GM23248 (cell line): Measurements from ENCODE around the gene ZNF519. TPM values are rescaled to one million over a fixed set of nuclear protein-coding genes. Genes with fewer than 3 reads are reported as not detected.
"Not testable (repeated sequence)": the region's sequence is repeated elsewhere in the genome, so short reads cannot be mapped to it uniquely, and the experiment has no call there.

ENCODE experiments used
- DNase-seq: peaks from one replicate; pipeline ENCODE4 v3.0.0-alpha.2; 2015
- H2AFZ ChIP-seq: fragments of 200-600 bp; sonication (generic); 2 replicates; pipeline ENCODE4 v1.6.1; 2016; ENCODE audit warnings: antibody characterized with exemption
- H3F3A ChIP-seq: fragments of 200-600 bp; sonication (generic); 2 replicates; pipeline ENCODE4 v1.6.1; 2016; ENCODE audit warnings: mild to moderate bottlenecking, antibody characterized with exemption, mixed run types; ENCODE audit not compliant: insufficient read depth
- H3K27ac ChIP-seq: fragments of 200-600 bp; sonication (generic); 2 replicates; pipeline ENCODE4 v1.5.1; 2016; ENCODE audit warnings: mild to moderate bottlenecking
- H3K27me3 ChIP-seq: fragments of 200-600 bp; sonication (generic); replicated peaks from 2 replicates; pipeline ENCODE4 v1.6.1; 2016; ENCODE audit warnings: mild to moderate bottlenecking; ENCODE audit not compliant: insufficient read depth
- H3K36me3 ChIP-seq: fragments of 200-600 bp; sonication (generic); 2 replicates; pipeline ENCODE4 v1.6.1; 2016; ENCODE audit warnings: low read depth, mild to moderate bottlenecking
- H3K4me1 ChIP-seq: fragments of 200-600 bp; sonication (generic); 2 replicates; pipeline ENCODE4 v1.6.1; 2016; ENCODE audit warnings: mild to moderate bottlenecking; ENCODE audit not compliant: insufficient read depth
- H3K4me2 ChIP-seq: fragments of 200-600 bp; sonication (generic); one replicate; pipeline ENCODE4 v1.6.1; 2016; ENCODE audit warnings: mild to moderate bottlenecking; ENCODE audit not compliant: unreplicated experiment
- H3K4me3 ChIP-seq: fragments of 200-600 bp; sonication (generic); 2 replicates; pipeline ENCODE4 v1.5.1; 2016; ENCODE audit warnings: mild to moderate bottlenecking
- H3K79me2 ChIP-seq: fragments of 200-600 bp; sonication (generic); 2 replicates; pipeline ENCODE4 v1.6.1; 2016; ENCODE audit warnings: mild to moderate bottlenecking; ENCODE audit not compliant: insufficient read depth
- H3K9ac ChIP-seq: fragments of 200-600 bp; sonication (generic); 2 replicates; pipeline ENCODE4 v1.6.1; 2016; ENCODE audit warnings: mild to moderate bottlenecking
- H3K9me2 ChIP-seq: fragments of 200-600 bp; sonication (generic); 2 replicates; pipeline ENCODE4 v1.6.1; 2016; ENCODE audit warnings: mixed run types, mild to moderate bottlenecking, moderate library complexity; ENCODE audit not compliant: insufficient read depth
- H3K9me3 ChIP-seq: fragments of 200-600 bp; sonication (generic); one replicate; pipeline ENCODE4 v1.6.1; 2017; ENCODE audit warnings: low read depth
- H4K20me1 ChIP-seq: fragments of 200-600 bp; sonication (generic); 2 replicates; pipeline ENCODE4 v1.6.0; 2016; ENCODE audit not compliant: insufficient read depth
- WGBS, 2 experiments: methylation state at CpG; one replicate each; pipeline ENCODE4 v1.1.6; 2015 to 2017; ENCODE audit warnings: low lambda C conversion rate in 2 of 2, low coverage in 1 of 2; ENCODE audit errors: missing lambda C conversion rate in 2 of 2; 5-methylcytosine and 5-hydroxymethylcytosine counted together
- in situ Hi-C: fragments of 300-500 bp; cut with MboI; formaldehyde crosslinking; loops from 2 replicates; pipeline ENCODE4 v1.15.0; 2020
- polyA plus RNA-seq: library from polyadenylated mRNA; unstranded; fragments of >200 nt; fragmentation: Nextera tagmentation; extraction: Ambion mirVana; gene quantifications from 2 replicates; pipeline ENCODE4 v1.2.1, GENCODE V29; 2016
- total RNA-seq: library from RNA; depleted of rRNA; stranded (reverse); fragments of >200 nt; shearing (Covaris generic); gene quantifications from 2 replicates; pipeline ENCODE4 v1.2.3, GENCODE V29; 2014

Gene ZNF519
- total and polyA plus RNA-seq, 2 experiments from 2014 or later, result 1.1 to 2.1 TPM

DNA sequence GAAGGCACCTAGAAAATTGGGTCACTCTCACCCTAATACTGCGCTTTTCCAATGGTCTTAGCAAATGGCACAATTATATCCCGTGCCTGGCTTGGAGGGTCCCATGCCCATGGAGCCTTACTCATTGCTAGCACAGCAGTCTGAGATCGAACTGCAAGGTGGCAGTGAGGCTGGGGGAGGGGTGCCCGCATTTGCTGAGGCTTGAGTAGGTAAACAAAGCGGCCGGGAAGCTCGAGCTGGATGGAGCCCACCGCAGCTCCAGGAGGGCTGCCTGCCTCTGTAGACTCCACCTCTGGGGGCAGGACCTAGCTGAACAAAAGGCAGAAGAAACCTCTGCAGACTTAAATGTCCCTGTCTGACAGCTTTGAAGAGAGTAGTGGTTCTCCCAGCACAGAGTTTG is 30.7 kb upstream of the ZNF519 start:
- H3K9me2 ChIP-seq, H3K4me1 ChIP-seq, H4K20me1 ChIP-seq, H2AFZ ChIP-seq, H3K27ac ChIP-seq, H3K4me3 ChIP-seq, in situ Hi-C loops, DNase-seq, H3F3A ChIP-seq, H3K9ac ChIP-seq, H3K4me2 ChIP-seq, H3K79me2 ChIP-seq, H3K36me3 ChIP-seq, H3K9me3 ChIP-seq, H3K27me3 ChIP-seq: not testable (repeated sequence)
- WGBS, 2 experiments, result 48 to 52% methylated on average over 6 to 8 of the region's 8 CpGs

GRCh38 chr18:14151564-14152113 is 19.4 kb upstream of the ZNF519 start:
- H3K9ac ChIP-seq, DNase-seq, H2AFZ ChIP-seq, H4K20me1 ChIP-seq, H3K27me3 ChIP-seq, H3K4me3 ChIP-seq, H3K27ac ChIP-seq, in situ Hi-C loops, H3K9me2 ChIP-seq, H3K4me1 ChIP-seq, H3F3A ChIP-seq, H3K79me2 ChIP-seq, H3K36me3 ChIP-seq, H3K9me3 ChIP-seq, H3K4me2 ChIP-seq: not testable (repeated sequence)
- 60 to 61% methylated on average over 8 of the region's 8 CpGs for WGBS, 2 experiments

DNA sequence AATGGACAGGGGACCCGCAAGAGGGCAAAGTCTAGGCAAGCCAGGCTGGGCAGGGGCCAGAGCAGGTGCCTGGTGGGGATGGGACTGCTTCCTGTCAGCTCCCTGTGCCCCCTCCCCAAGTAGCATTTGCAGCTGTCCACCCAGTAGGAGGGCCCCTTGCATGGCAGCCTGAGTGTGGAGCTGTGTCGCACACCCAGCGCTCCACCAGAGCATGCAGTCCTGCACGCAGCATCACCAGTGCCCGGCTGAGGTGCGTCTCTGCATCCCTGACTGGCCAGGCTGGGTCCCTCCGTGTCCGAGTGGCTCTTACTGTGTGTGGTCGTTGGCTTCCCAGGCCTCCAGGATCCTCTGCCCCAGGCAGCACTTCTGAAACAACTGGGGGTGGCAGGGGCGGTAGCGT is 18.5 kb upstream of the ZNF519 start:
- 74 to 84% methylated on average over 10 of the region's 11 CpGs for WGBS, 2 experiments
- DNase-seq, H3K79me2 ChIP-seq, H3K36me3 ChIP-seq, H3K4me2 ChIP-seq, H3K9me3 ChIP-seq, H3K9me2 ChIP-seq, H3K9ac ChIP-seq, H3K4me3 ChIP-seq, H3K27ac ChIP-seq, H3K27me3 ChIP-seq, H3K4me1 ChIP-seq, H4K20me1 ChIP-seq, H3F3A ChIP-seq, in situ Hi-C loops, H2AFZ ChIP-seq: not testable (repeated sequence)

DNA sequence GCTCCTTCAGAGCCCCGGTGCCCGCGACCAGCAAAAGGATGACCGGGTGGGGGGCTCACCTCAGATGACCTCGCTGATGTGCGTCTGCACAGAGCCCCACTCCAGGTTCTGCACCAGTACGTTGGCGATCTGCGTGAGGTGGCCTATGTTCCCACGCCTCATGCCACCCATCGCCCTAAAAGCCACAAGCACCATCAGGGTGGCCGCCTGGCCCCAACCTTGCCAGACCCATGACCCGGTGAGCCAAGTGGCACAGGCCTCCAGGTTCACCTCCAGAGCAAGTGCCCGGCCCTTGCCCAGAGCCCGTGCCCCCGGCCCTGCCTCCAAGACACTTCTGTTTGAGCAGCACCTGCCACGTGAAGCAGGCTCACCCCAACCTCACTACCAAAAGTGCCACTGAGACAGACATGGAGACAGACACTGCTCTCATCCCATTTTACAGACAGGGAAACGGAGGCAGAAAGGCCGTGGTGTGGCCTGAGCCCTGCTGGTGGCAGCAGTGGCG is 17.7 kb upstream of the ZNF519 start:
- H3K27ac ChIP-seq, H3K36me3 ChIP-seq, H3K27me3 ChIP-seq, H4K20me1 ChIP-seq, H3K9me2 ChIP-seq, H2AFZ ChIP-seq, DNase-seq, H3K4me1 ChIP-seq, H3K9ac ChIP-seq, H3K79me2 ChIP-seq, H3F3A ChIP-seq, H3K4me3 ChIP-seq, H3K4me2 ChIP-seq, in situ Hi-C loops, H3K9me3 ChIP-seq: not testable (repeated sequence)
- WGBS, 2 experiments, result 81% methylated on average over 16 to 18 of the region's 20 CpGs

- H3K4me3 ChIP-seq, H3K27ac ChIP-seq, H3K9me2 ChIP-seq, H3K4me1 ChIP-seq, H3K27me3 ChIP-seq, H3K9me3 ChIP-seq, H3F3A ChIP-seq, H3K36me3 ChIP-seq, H3K4me2 ChIP-seq, DNase-seq, in situ Hi-C loops, H4K20me1 ChIP-seq, H3K9ac ChIP-seq, H2AFZ ChIP-seq, H3K79me2 ChIP-seq: not testable (repeated sequence)
- 43 to 55% methylated on average over 9 of the region's 9 CpGs for WGBS, 2 experiments
Observed at GRCh38 chr18:14149121-14149850, 17.1 kb upstream of the ZNF519 start.

DNA sequence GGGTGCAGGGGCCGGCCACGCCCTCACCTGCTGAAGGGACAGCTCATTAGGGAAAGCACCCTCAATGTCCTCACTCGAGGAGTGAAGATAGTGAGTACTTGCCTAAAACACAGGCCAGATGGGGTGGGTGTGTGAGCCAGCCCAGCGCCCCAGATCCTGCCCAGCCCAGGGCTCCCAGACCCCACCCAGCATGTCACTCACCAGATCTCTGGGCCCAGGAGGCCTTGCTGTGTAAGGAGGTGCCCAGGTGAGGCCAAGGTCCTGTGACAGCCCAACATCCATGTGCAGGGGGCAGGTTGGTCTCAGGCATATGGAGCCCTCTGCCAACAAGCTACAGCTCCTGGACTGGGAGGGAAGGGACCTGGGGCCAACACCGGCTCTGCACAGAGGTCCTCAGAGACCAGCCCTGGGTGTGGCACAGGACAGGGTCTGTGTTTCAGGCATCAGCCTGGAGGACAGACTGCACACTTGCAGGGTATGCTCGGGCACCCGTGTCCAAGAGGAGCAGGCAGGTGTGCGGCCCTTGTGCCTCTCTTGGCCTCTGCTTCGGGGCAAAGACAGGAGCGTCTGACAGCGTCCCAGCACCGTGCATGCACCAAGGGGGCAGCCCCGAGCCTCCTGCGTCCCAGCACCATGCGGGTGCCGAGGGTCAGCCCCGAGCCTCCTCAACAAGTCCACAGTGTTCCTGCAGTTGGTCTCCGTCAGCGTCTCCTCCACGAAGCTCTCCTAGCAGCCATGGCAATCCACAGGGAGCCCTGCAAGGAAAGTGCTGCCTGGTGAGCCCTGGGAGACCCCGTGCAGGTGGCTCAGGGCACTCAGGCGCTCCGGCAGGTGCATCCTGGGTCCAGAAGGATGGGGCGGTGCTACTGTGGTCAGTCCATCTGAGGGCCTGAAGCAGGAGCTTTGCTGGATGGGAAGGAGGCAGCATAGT is 16.0 kb upstream of the ZNF519 start:
- WGBS, 2 experiments, result 55 to 63% methylated on average over 21 to 23 of the region's 24 CpGs
- H2AFZ ChIP-seq, H3K9me3 ChIP-seq, H3K36me3 ChIP-seq, H3K9me2 ChIP-seq, H4K20me1 ChIP-seq, in situ Hi-C loops, H3K79me2 ChIP-seq, DNase-seq, H3K9ac ChIP-seq, H3K27ac ChIP-seq, H3K4me3 ChIP-seq, H3K27me3 ChIP-seq, H3K4me1 ChIP-seq, H3K4me2 ChIP-seq, H3F3A ChIP-seq: not testable (repeated sequence)

DNA sequence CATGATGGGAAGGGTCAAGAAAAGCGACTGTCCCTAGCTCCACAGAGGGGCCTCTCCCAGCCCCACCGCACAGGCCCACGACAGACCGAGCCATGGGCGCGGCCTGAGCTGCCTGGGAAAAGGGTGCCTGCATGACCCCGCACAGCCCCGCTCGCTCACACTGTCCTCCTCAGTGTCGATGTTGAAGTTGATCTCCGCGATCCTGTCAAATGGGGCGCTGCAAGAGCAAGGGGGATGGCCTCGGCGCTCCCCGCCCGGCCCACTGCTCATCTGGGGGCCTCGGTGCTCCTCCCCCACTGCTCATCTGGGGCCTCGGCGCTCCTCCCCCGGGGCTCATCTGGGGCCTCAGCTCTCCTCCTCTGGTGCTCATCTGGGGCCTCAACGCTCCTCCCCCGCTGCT is 14.5 kb upstream of the ZNF519 start:
- H3F3A ChIP-seq, in situ Hi-C loops: not testable (repeated sequence)
- WGBS, 2 experiments, result 73 to 81% methylated on average over 18 to 23 of the region's 23 CpGs

More for the DNA sequence above, 14.5 kb upstream of the ZNF519 start:
- not testable (repeated sequence) for H3K9me2 ChIP-seq, H2AFZ ChIP-seq, H3K9me3 ChIP-seq, H3K4me2 ChIP-seq, DNase-seq, H3K4me1 ChIP-seq, H4K20me1 ChIP-seq, H3K79me2 ChIP-seq, H3K9ac ChIP-seq, H3K36me3 ChIP-seq, H3K27me3 ChIP-seq, H3K4me3 ChIP-seq, H3K27ac ChIP-seq
